Loucy (cell line): ENCODE measurements around the gene AP2B1.
A peak's percentile ranks its signal among the peaks of the same experiment; 100 is the strongest.

Experiments
- H2AFZ ChIP-seq: fragments of 200-600 bp; sonication (generic); 2 replicates; pipeline ENCODE4 v1.6.0; 2016; ENCODE audit warnings: antibody characterized with exemption, mild to moderate bottlenecking, low read length, moderate library complexity
- H3F3A ChIP-seq: fragments of 200-600 bp; 2 replicates; pipeline ENCODE4 v1.6.0; 2016; ENCODE audit warnings: antibody characterized with exemption, low read depth, mild to moderate bottlenecking
- H3K27me3 ChIP-seq: fragments of 200-600 bp; sonication (generic); 2 replicates; pipeline ENCODE4 v1.6.1; 2014; ENCODE audit warnings: low read length, mild to moderate bottlenecking; ENCODE audit not compliant: insufficient read depth, poor library complexity, severe bottlenecking
- H3K36me3 ChIP-seq: fragments of 200-600 bp; sonication (generic); 2 replicates; pipeline ENCODE4 v1.6.1; 2016; ENCODE audit warnings: low read length; ENCODE audit not compliant: insufficient read depth
- H3K4me1 ChIP-seq: fragments of 200-600 bp; sonication (generic); 2 replicates; pipeline ENCODE4 v1.5.1; 2014; ENCODE audit warnings: low read length, mild to moderate bottlenecking; ENCODE audit not compliant: insufficient read depth, poor library complexity, severe bottlenecking
- H3K4me2 ChIP-seq: fragments of 200-600 bp; sonication (generic); 2 replicates; pipeline ENCODE4 v1.6.0; 2014; ENCODE audit warnings: antibody characterized with exemption, low read length, low read depth, mild to moderate bottlenecking; ENCODE audit not compliant: poor library complexity, severe bottlenecking
- H3K4me3 ChIP-seq: fragments of 200-600 bp; sonication (generic); 2 replicates; pipeline ENCODE4 v1.5.1; 2014; ENCODE audit warnings: low read length, mild to moderate bottlenecking, mixed read lengths; ENCODE audit not compliant: poor library complexity, severe bottlenecking
- H3K79me2 ChIP-seq: fragments of 200-600 bp; sonication (generic); 2 replicates; pipeline ENCODE4 v1.6.1; 2014; ENCODE audit warnings: low read length; ENCODE audit not compliant: insufficient read depth
- H3K9ac ChIP-seq: fragments of 200-600 bp; sonication (generic); 2 replicates; pipeline ENCODE4 v1.6.0; 2014; ENCODE audit warnings: mild to moderate bottlenecking, low read depth, low read length, moderate library complexity; ENCODE audit not compliant: poor library complexity, severe bottlenecking
- H3K9me2 ChIP-seq: fragments of 200-600 bp; sonication (generic); replicated peaks from 2 replicates; pipeline ENCODE4 v1.6.1; 2016; ENCODE audit warnings: low read depth, low read length, mixed read lengths
- H3K9me3 ChIP-seq: fragments of 200-600 bp; sonication (generic); 2 replicates; pipeline ENCODE4 v1.6.1; 2014; ENCODE audit warnings: mild to moderate bottlenecking, antibody characterized with exemption, low read length, low read depth; ENCODE audit not compliant: insufficient read depth
- H4K20me1 ChIP-seq: fragments of 200-600 bp; sonication (generic); 2 replicates; pipeline ENCODE4 v1.6.0; 2014; ENCODE audit warnings: antibody characterized with exemption, low read length, mild to moderate bottlenecking; ENCODE audit not compliant: insufficient read depth, poor library complexity, severe bottlenecking
- EZH2phosphoT487 ChIP-seq: fragments of 200-600 bp; IDR thresholded peaks from 2 replicates; pipeline ENCODE4 v1.6.1; 2018; ENCODE audit warnings: antibody characterized with exemption, mild to moderate bottlenecking, moderate library complexity, borderline replicate concordance
- TF ChIP-seq, protein P1 (sequence below): fragments of 200-600 bp; sonication (generic); conservative IDR thresholded peaks from 2 replicates; pipeline ENCODE4 v1.5.1; 2014; ENCODE audit warnings: mild to moderate bottlenecking, antibody characterized with exemption, low read length

The AP2B1 gene

DNA sequence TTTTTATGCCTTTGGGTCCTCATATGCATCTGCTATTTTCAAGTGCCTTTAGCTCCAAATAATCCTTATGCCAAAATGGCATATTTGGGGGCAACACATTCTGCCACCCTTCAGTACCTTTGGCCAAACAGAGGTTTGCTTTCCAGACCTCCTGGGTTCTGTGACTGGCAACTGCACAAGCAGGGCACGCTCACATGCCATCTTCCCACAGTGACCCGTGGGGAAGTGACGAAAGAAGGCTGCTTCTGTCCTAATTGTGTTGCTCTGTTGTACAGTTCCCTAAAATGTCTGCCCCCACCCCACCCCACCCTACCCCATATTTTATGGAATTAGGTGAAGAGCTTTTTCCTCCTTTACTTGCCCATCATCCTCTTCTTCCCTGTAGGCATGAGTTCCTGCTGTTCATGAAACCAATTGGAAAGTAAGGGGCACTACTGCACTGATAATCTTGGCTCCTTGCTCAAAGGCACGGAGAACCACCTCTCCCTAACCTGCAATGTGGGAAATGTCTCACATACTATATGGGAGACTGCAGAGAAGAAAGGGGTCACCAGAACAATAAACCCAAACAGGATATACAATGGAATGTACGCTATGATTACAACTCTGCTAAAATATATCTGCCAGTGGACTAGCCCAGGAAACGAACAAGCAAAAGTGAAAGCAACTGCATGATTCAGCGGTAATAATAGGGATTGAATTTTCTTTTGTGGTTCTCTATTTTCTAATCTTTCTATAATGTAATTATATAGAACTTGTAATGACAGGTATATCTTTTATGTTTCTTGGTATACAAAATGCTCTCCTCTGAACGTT lies 46.3 kb upstream of the AP2B1 start:
- Histone ChIP-seq H3F3A (peaks cover 11% of the 10 kb centered on the region; the same call in 1 of the 2 replicates), H3K4me3 (peak overlapping the region; percentile 71), H3K27me3 (no peaks in the 10 kb centered on the region), H3K9ac (peak overlapping the region; percentile 69), H2AFZ (peak overlapping the region; percentile 95), H3K9me3 (no peaks in the 10 kb centered on the region), H4K20me1 (no peaks in the 10 kb centered on the region), H3K36me3 (no peaks in the 10 kb centered on the region), H3K4me1 (peaks cover 45% of the 10 kb centered on the region), H3K79me2 (no peaks in the 10 kb centered on the region), H3K9me2 (no peaks in the 10 kb centered on the region), H3K4me2 (peak overlapping the region; percentile 74)
- TF ChIP-seq EZH2phosphoT487 = no peak
- TF ChIP-seq, protein P1, sequence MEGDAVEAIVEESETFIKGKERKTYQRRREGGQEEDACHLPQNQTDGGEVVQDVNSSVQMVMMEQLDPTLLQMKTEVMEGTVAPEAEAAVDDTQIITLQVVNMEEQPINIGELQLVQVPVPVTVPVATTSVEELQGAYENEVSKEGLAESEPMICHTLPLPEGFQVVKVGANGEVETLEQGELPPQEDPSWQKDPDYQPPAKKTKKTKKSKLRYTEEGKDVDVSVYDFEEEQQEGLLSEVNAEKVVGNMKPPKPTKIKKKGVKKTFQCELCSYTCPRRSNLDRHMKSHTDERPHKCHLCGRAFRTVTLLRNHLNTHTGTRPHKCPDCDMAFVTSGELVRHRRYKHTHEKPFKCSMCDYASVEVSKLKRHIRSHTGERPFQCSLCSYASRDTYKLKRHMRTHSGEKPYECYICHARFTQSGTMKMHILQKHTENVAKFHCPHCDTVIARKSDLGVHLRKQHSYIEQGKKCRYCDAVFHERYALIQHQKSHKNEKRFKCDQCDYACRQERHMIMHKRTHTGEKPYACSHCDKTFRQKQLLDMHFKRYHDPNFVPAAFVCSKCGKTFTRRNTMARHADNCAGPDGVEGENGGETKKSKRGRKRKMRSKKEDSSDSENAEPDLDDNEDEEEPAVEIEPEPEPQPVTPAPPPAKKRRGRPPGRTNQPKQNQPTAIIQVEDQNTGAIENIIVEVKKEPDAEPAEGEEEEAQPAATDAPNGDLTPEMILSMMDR = no peak

DNA sequence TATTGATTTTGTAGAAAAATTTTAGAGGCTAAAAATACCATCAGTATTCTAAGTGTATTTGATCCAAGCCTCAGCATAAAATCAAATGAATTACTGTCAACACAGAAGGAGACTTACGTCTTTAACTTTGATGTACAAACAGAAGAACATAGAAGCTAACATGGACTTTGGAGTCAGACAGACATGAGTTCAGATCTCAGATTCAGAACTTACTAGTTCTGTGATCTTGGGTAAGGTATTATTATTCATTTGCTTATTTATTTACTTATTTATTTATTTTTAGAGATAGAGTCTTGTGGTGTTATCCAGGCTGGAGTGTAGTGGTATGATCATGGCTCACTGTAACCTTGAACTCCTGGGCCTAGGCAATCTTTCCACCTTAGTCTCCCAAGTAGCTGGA lies 45.7 kb upstream of the AP2B1 start:
- H2AFZ ChIP-seq = peak overlapping the region; percentile 95
- H3K9ac ChIP-seq = peak overlapping the region; percentile 69
- no peaks in the 10 kb centered on the region for H3K9me3 ChIP-seq
- H3K4me3 ChIP-seq = peak overlapping the region; percentile 71
- H3K27me3 ChIP-seq = no peaks in the 10 kb centered on the region
- peak overlapping the region; percentile 74 for H3K4me2 ChIP-seq
- H4K20me1 ChIP-seq = no peaks in the 10 kb centered on the region
- H3K9me2 ChIP-seq = no peaks in the 10 kb centered on the region
- TF ChIP-seq, protein P1 = no peak
- no peak for TF ChIP-seq EZH2phosphoT487
- H3F3A ChIP-seq = peaks cover 11% of the 10 kb centered on the region; the same call in 1 of the 2 replicates
- no peaks in the 10 kb centered on the region for H3K79me2 ChIP-seq
- peaks cover 45% of the 10 kb centered on the region for H3K4me1 ChIP-seq
- H3K36me3 ChIP-seq = no peaks in the 10 kb centered on the region

DNA sequence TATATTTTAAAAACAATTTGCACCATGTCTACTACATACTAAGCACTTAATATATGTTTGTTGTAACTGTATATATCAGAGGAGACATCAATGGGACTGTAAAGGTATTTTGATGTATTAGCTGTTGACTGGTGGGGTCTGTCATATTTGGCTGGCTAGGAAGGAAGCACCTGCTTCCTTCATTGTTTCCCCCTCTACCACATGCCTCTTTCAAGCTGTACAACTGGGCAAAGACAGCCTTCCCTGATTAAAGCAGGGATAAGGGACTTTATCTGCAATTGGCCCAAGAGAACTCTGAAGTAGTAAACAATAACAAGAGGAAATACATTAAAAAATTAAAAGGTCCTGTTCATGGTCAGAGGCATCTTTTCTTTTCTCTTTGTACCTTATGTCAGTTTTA lies 44.1 kb upstream of the AP2B1 start:
- Histone ChIP-seq H3K79me2 (no peaks in the 10 kb centered on the region), H3K4me3 (peak overlapping the region; percentile 54), H3K27me3 (no peaks in the 10 kb centered on the region), H3K4me1 (peaks cover 45% of the 10 kb centered on the region), H3K4me2 (peak overlapping the region; percentile 71), H2AFZ (no peak overlapping the region), H4K20me1 (no peaks in the 10 kb centered on the region), H3K36me3 (no peaks in the 10 kb centered on the region), H3K9me3 (no peaks in the 10 kb centered on the region), H3K9ac (peak overlapping the region; percentile 35), H3K9me2 (no peaks in the 10 kb centered on the region), H3F3A (peaks cover 11% of the 10 kb centered on the region; the same call in 1 of the 2 replicates)
- TF ChIP-seq EZH2phosphoT487 = no peak
- TF ChIP-seq, protein P1 = no peak
